ENCODE results near the gene NUDT8.

The NUDT8 gene

GRCh38 chr11:67652965-67653845 is 23.5 kb upstream of the NUDT8 start:
- Histone ChIP-seq H3K36me3 (ENCODE audit: low read depth) (no peaks in the 10 kb centered on the region), H3K27me3 (ENCODE audit: insufficient read depth, poor library complexity, severe bottlenecking) (no peaks in the 10 kb centered on the region), H3K9me3 (ENCODE audit: severe bottlenecking) (peaks cover 14% of the 10 kb centered on the region), H3K4me1 (ENCODE audit: insufficient read depth, poor library complexity, severe bottlenecking) (no peaks in the 10 kb centered on the region), H3K27ac (ENCODE audit: poor library complexity, severe bottlenecking) (no peak overlapping the region), H3K4me3 (ENCODE audit: severe bottlenecking) (no peak overlapping the region)
- ATAC-seq (ENCODE audit: low read depth) (no peak), DNase-seq (ENCODE audit: low spot score) (no peak)
- TF ChIP-seq, protein P1, sequence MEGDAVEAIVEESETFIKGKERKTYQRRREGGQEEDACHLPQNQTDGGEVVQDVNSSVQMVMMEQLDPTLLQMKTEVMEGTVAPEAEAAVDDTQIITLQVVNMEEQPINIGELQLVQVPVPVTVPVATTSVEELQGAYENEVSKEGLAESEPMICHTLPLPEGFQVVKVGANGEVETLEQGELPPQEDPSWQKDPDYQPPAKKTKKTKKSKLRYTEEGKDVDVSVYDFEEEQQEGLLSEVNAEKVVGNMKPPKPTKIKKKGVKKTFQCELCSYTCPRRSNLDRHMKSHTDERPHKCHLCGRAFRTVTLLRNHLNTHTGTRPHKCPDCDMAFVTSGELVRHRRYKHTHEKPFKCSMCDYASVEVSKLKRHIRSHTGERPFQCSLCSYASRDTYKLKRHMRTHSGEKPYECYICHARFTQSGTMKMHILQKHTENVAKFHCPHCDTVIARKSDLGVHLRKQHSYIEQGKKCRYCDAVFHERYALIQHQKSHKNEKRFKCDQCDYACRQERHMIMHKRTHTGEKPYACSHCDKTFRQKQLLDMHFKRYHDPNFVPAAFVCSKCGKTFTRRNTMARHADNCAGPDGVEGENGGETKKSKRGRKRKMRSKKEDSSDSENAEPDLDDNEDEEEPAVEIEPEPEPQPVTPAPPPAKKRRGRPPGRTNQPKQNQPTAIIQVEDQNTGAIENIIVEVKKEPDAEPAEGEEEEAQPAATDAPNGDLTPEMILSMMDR (IDR thresholded peaks at IDR 0.05; ENCODE audit: poor library complexity, severe bottlenecking): no peak

DNA sequence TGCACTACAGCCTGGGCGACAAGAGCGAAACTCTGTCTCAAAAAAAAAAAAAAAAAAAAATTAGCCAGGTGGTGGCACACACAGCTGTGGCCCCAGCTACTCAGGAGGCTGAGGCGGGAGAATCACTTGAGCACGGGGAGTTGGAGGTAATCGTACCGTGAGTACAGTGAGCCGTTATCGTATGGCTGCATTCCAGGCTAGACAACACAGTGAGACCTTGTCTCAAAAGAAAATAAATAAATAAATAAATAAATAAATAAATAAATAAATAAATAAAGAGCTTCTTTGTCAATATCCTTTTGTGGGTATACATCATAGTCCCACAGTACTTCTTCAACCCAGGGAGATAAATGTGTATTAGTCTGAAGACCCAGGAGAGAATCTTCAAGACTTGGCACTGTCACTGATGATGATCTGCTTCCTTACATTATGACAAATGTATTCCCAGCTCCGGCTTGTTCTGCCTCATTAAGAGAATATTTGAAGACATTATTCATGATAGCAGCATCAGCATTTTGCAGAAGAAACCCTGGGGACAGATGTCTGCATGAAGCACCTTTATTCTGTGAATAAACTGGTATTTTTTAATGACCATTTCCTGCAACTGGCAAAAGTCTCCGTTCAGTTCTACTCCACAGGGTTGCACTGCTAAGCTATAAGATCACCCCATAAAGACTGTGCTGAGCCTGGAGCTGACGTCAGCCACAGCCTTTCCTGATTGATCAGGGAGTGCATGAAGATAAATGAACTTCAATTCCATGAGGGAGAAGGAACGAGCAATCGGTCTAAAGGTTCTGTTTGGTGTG is 22.4 kb upstream of the NUDT8 start:
- ATAC-seq (ENCODE audit: low read depth) (no peak), DNase-seq (ENCODE audit: low spot score) (no peak)
- no peaks in the 10 kb centered on the region for H3K36me3 ChIP-seq (ENCODE audit: low read depth)
- TF ChIP-seq, protein P1 (IDR thresholded peaks at IDR 0.05; ENCODE audit: poor library complexity, severe bottlenecking): no peak
- no peak overlapping the region for H3K4me3 ChIP-seq (ENCODE audit: severe bottlenecking)
- peaks cover 14% of the 10 kb centered on the region for H3K9me3 ChIP-seq (ENCODE audit: severe bottlenecking)
- no peak overlapping the region for H3K27ac ChIP-seq (ENCODE audit: poor library complexity, severe bottlenecking)
- H3K27me3 ChIP-seq (ENCODE audit: insufficient read depth, poor library complexity, severe bottlenecking): no peaks in the 10 kb centered on the region
- H3K4me1 ChIP-seq (ENCODE audit: insufficient read depth, poor library complexity, severe bottlenecking): no peaks in the 10 kb centered on the region

DNA sequence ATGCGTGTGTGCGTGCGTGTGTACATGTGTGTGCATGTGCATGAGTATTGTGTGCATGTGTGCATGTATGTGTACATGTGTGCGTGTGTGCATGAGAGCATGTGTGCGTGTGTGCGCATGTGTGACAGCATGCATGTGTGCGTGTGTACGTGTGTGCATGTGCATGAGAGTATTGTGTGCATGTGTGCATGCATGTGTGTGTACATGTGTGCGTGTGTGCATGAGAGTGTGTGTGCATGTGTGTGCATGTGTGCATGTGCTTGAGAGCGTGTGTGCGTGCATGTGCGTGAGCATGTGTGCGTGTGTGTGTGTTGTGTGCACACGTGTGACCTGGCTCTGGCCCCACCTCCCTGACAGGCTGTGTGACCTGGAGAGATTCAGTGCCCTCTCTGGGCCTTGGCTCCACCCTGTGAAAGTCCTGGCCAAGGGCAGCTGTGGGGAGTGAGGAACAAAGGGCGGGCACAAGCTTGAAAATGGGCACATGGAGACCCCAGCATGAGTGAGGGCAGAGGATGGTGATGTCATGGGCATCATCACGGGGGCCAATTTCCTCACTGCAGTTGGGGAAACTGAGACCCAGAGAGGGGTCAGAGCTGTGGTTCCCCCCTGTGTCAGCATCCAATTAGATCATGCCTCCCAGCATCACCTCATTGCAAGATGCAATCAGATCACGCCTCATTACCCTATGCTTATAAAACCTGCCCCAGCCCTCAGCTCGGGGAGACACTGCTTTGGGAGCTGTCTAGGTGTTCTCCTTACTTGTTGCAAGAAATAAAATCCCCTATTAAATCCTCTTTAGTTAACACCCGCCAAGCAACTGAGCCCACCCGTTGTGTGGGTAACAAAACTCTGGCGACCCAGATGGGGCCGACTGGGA is 20.1 kb upstream of the NUDT8 start:
- no peaks in the 10 kb centered on the region for H3K4me1 ChIP-seq (ENCODE audit: insufficient read depth, poor library complexity, severe bottlenecking)
- H3K36me3 ChIP-seq (ENCODE audit: low read depth): no peaks in the 10 kb centered on the region
- ATAC-seq (ENCODE audit: low read depth) (no peak), DNase-seq (ENCODE audit: low spot score) (no peak)
- no peaks in the 10 kb centered on the region for H3K27me3 ChIP-seq (ENCODE audit: insufficient read depth, poor library complexity, severe bottlenecking)
- H3K9me3 ChIP-seq (ENCODE audit: severe bottlenecking): no peaks in the 10 kb centered on the region
- no peak overlapping the region for H3K4me3 ChIP-seq (ENCODE audit: severe bottlenecking)
- no peak overlapping the region for H3K27ac ChIP-seq (ENCODE audit: poor library complexity, severe bottlenecking)
- TF ChIP-seq, protein P1 (IDR thresholded peaks at IDR 0.05; ENCODE audit: poor library complexity, severe bottlenecking): no peak

DNA sequence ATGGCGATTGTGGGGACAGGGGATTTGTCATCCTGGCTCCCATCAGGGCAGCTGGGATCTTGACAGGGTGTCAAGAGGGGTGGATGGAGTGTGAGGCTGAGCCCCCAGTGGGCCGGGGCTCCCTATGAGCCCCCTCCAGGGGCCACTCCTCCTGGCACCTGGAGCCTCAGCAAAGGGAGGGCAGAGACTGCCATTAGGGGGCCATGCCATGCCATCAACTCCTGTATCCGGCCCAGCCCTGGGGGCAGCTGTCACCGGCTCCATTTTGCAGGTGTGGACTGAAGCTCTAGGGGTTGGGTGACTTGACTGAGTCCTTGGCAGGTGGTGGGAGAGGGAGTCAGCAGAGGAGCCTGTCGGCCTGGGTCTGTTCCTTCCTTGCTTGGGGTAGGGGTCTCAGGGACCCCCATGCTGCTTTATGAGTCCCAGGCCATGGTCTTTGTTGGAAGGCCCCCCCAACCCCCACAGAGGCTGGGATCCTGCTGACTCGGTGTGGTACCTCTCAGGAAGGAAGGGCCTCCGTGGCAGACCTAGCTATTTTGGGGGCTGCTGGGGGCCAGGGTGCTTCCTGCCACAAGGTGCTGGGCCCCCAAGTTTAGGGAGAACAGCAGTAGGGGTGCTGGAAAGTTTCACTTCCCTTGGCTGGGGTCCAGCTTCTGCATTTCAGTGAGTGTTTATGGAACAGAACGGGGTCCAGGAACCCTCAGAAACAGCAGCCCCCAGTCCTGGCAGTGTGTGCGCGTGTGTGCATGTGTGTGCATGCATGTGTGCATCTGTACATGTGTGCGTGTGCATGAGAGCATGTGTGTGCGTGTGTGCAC is 19.3 kb upstream of the NUDT8 start:
- H3K36me3 ChIP-seq (ENCODE audit: low read depth): no peaks in the 10 kb centered on the region
- TF ChIP-seq, protein P1 (IDR thresholded peaks at IDR 0.05; ENCODE audit: poor library complexity, severe bottlenecking): no peak
- H3K9me3 ChIP-seq (ENCODE audit: severe bottlenecking): no peaks in the 10 kb centered on the region
- DNase-seq (ENCODE audit: low spot score): no peak
- H3K27ac ChIP-seq (ENCODE audit: poor library complexity, severe bottlenecking): no peak overlapping the region
- ATAC-seq (ENCODE audit: low read depth): no peak
- H3K27me3 ChIP-seq (ENCODE audit: insufficient read depth, poor library complexity, severe bottlenecking): no peaks in the 10 kb centered on the region
- no peaks in the 10 kb centered on the region for H3K4me1 ChIP-seq (ENCODE audit: insufficient read depth, poor library complexity, severe bottlenecking)
- H3K4me3 ChIP-seq (ENCODE audit: severe bottlenecking): no peak overlapping the region
